ENCODE measurements around the gene VARS2.
"Not testable (repeated sequence)": the region's sequence is repeated elsewhere in the genome, so short reads cannot be mapped to it uniquely, and the experiment has no call there.

Gene VARS2

DNA sequence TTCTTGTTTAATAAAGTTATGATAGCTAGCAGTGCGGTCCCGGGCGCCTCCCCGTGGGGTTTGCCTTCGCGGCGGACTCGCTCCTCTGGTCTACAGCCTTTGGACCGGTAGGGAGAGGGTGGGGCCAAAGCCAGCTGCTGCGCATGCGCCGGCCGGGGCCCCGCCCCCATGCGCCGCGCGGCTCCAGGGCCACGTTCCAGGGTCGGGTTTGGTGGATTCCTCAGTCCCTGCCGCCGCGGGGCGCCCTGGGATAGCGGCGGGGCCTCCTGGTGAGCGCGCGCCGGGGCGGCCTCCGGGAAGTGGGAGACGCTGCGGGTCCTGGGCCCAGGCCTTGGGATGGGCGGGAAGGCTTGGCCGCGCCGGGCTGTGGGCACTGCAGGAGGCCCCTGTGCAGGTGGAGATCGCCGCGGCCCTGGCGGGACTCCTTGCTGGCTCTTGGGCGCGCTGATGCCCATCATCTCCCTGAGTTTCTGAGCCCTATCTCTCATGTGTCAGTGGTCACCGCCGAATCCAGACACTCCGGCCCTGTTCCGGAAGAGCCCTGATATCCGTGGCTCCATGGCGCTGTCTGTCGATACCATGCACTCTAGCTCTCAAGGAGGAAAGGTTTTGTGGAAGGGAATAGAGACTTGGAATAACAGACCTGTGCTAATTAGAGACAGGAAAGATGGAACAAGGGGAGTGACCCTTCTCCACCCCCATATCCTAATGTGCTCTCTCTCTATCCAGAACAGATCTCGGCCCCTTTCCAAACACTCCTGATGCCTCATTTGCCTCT lies at the start of gene VARS2:
VARS2 (plus strand) TSS at position 163 of the 778 bp plus-strand sequence; CDS start at position 762, 599 bp downstream.
- DNase-seq: peak; percentile 87

DNA sequence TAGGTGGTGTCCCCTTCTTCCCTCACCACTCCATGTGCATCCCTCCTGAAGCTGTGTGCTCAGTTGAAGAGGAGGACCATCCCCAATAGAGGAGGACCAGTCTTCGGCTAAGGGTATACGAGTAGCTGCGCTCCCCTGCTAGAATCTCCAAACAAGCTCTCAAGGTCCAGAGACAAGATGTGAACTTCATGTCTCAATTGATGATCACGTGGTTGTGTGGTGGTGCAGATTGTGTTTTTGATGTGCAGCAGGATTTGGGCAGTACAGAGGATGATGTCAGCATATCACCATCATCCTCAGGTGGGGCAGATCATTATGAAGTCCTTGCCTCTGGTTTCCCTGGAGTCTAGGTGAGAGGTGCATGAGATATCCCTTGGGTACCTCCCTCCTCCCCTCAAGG lies 49.7 kb upstream of the VARS2 start:
- DNase-seq: no peak

DNA sequence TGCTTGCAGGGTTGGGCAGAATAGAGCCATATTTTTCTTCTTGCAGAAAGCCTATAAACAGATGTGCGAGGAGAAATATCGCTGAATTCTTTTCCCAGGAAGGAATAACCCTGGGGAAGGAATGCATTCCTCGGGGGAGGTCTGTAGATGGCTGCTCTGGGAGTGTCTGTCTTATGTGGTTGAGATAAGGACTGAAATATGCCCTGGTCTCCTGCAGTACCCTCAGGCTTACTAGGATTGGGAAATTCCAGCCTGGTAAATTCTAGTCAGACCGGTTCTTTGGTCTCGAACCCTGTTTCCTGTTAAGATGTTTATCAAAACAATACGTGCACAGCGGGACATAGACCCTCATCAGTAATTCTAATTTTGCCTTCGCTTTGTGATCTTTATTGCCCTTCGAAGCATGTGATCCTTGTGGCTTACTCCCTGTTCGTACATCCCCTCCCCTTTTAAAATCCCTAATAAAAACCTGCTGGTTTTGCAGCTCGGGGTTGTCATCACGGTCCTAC lies 44.7 kb upstream of the VARS2 start:
- DNase-seq: not testable (repeated sequence)

DNA sequence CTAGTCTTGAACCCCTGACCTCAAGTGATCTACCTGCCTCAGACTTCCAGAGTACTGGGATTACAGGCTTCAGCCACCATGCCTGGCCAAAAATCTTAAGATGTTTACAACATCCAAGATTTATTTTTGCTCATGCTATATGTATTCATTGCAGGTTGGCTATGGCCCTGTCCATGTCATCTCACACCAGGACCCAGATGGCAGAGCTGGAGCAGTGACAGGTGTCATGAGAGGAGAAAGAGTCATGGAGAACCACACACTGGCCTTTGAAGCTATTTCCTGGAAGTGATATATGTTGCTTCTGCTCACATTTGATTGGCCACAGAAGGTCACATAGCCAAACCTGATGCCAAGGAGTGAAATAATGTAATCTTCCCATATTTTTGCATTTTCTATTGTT lies 43.5 kb upstream of the VARS2 start:
- no peak for DNase-seq

DNA sequence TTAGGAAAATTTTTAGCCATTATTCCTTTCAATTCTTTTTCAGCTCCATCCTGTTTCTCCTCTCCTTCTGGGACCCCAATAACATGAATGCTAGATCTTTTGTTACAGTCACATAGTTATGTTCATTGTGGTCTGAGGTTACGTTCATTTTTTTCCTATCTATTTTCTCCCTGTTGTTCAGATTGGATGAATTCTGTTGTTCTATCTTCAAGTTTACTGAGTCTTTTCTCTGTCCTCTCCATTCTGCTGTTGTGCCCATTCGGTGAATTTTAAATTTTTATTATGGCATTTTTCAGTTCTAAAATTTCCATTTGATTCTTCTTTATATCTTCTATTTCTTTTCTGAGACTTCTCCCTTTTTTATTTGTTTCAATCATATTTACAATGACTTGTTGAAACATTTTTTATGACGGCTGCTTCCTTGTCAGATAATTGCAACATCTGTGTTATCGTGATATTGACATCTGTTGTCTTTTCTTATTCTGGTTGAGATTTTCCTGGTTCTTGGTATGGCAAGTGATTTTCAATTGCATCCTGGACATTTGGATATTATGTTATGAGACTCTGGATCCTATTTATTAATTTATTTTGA lies 42.4 kb upstream of the VARS2 start:
- no peak for DNase-seq

DNA sequence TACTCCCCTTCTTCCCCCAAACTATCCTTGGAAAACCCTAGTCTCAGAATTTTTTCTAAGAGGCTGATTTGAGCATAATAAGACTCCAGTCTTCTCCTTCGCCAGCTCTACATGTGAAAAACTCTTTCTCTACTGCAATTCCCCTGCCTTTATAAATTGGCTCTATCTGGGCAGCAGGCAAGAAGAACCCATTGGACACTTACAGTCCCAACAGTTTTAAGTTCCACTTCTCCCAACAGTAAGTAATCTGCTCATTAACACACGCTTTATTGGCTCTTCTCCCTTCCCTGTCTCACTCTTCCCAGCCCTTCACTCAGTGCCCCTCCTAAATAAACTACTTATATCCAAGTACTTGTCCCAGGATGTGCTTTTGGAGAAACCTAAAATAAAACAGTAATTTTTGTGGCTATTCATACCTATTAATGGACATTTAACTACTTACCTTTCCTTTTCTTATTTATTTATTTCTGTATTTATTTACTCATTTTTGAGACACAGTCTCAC lies 40.8 kb upstream of the VARS2 start:
- no peak for DNase-seq

DNA sequence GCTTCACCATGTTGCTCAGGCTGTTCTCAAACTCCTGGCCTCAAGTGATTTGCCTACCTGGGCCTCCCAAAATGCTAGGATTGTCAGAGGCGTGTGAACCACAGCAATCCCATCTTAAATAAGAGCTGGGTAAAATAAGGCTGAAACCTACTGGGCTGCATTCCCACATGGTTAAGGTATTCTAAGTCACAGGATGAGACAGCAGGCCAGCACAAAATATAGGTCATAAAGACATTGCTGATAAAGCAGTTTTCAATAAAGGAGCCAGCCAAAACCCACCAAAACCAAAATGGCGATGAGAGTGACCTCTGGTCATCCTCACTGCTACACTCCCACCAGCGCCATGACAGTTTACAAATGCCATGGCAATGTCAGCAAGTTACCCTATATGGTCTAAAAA lies 40.2 kb upstream of the VARS2 start:
- DNase-seq: not testable (repeated sequence)

DNA sequence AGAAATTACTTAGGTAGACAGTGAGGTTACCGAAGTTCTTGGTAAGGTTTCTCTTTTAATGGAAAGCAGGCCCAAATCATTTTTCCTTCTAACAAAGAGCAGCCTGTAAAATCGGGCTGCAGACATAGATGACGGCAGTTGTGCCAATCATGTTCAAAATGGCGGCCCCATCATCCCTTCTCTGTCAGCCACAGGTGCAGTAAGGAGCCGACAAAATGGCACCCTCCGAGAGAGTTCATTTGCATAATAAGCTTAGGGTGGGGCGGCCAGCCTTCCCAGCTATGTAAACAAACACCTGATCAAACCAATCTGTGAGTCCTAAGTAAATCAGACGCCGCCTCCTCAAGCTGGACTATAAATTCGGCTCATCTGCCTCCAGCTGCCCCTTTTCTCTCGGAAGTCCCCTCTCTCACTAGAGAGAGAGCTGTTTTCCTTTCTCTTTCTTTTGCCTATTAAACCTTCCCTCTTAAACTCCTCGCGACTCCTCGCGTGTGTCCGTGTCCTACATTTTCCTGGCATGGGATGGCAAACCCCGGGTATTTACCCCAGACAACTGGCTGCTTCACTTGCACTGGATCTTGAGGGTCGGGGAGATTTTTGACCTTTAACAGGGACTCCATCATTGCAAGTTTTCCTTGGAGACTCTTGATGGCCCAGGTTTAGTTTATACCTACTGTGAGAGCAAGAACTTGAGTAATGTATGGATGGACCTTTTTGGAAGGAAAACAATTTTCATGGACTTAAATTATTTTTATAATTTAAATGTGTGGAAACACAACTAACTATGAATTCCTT lies 38.6 kb upstream of the VARS2 start:
- no peak for DNase-seq

DNA sequence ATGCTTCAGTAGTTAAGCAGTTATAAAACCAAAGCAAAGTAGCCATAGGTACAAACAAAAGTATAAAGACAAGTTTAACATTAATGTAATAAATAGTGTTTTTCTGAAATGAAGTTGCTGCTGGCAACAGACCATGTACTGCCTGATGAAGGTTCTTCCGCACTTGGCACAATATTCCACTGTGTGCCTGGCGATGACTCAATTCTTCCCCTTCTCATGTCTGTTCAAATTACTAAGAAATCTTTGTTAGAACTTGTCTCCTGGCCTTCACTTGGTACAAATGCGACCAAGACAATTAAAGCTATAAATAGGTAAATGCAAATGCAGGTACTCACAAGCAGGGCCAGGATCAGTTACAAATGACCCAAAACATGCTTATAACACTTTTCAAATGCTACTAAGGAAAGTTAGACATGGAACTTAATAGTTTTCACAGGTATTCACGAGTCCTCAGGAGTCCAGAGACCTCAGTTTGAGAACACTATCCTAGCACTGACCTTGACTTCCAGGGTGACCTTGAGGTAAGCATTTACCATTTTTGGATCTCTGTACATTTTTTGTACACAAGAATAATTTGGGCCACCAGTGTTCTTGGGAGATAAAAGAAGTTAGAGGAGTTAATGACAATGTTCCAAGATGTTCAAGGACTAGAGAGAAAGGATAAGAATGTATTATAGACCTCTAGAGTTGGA lies 37.9 kb upstream of the VARS2 start:
- DNase-seq: no peak

DNA sequence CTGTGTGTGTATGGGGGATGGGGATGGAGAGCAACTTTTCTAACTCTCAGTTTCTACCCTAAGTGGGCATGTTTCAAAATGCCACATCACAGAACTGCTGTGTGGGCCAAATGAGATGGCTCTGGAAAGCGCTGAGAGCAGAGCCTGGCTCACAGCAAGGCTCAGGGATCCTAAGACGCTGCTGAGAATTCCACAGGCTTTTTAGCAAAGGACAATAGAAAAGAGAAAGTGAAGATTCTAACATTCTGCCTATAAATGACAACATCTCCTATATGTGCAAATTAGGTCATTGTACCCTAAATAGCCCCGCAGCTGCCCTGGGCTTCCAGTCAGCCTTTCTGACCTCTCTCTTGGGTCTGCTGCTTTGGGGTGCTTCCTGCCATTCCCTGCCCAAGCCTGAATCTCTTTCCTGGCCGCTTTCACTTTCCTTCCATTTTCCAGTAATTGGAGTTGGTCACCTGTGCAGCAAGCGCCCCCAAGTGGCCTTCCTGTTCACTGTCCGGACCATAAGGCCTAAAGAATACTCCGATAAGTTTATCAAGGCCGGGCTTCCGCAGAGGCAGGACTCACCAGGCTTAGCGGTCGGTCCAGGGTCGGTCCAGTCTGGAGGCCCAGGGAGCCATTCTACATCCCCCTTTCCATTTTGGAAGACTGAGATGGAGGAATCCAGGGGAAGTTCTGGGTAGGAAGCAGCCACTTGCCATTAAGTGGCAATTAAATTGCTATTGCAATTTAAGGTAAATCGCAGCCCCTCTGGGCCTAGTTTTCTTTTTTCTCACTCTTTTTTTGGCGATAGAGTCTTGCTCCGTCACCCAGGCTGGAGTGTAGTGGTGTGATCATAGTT lies 36.4 kb upstream of the VARS2 start:
- DNase-seq: peak; percentile 76

DNA sequence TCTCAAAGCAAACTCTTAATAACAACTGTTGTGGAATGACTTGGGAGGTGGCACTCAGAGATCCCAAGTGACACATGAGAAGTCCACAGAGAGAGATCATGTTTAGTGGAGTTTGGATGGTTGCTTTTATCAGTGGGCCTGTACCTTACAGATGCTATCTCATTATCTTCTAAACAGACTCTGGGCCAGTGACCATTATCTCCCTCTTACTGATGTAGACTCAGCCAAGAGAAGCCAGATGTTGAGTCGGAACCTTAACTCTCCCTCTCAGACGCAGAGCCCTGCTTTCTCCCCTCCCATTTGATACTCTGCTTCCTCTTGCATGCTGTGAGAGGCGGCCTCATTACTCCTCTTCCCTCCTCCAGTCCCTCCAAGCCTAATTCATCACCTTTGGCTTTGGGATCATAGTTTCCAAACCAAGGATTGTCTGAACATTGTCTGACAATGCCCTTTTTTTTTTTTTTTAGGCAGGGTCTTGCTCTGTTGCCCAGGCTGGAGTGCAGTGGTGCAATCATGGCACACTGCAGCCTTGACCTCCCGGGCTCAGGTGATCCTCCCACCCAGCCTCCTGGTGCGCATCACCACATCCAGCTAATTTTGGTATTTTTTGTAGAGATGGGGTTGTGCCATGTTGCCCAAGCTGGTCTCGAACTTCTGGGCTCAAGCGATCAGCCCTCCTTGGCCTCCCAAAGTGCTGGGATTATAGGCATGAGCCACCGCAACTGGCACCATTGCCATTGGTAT lies 34.2 kb upstream of the VARS2 start:
- DNase-seq: no peak

DNA sequence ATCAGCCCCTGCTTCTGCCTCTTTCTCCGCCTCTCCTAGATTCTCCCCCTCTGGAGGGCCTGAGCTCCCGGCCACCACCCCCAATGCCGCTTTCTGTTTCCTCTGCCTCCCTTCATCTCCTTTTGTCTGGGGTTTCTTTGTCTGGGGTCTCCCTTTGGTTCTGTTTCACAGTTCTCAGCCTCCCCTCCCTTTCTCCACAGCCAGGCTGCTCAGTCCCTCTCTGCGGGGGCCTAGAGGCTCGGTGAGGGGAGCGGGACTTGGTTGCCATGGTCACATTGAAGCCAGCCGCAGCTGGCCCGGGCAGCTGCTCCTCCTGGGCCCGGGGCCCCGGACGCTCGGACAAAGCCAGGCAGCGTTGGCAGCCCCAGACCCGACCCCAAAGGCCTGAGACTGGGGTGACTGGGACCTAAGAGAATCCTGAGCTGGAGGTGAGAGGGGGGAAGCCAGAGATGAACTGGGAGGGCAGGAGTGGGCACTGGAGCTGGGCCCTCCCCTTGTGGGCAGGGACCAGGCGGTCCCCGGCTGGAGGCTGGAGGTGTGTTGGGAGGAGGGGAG lies 33.3 kb upstream of the VARS2 start:
- no peak for DNase-seq

DNA sequence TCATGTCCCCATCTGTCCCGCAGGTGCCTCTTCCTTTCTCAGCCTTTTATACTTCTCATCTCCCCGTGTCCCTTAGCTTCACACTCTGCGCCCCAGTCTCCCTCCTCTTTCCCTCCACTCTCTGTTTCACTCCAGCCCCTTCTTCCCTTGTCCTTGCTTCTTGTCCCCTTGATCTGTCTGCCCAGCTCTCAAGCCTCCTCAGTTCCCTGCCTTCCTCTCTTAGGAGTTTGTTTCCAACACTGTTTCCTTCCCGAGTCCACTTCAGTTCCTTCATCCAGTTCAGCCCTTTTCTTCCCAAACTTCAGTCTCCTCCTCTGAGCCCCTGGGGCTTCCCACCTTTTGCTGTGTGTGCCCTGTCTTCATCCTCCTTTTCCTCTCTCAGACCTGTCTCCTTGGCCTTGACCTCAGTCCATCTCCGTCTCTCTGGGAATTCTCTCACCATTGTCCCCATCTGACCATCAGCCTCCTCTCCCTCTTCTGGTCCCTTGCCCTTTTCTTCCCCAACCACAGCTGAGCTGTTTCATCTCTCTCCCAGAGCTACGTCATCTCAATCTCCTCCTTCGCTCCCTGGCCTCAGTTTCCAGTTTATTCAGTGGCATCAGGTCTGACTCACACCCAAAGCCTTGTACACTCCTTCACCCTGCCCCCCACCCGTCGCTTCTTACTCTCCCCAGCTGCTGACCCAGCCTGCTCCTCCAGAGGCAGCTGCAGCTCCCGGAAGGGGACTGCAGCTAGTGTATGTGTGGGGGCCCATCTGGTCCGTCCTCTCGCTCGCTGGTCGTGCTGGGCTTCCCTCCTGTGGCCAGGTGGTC lies 32.4 kb upstream of the VARS2 start:
- DNase-seq: no peak

DNA sequence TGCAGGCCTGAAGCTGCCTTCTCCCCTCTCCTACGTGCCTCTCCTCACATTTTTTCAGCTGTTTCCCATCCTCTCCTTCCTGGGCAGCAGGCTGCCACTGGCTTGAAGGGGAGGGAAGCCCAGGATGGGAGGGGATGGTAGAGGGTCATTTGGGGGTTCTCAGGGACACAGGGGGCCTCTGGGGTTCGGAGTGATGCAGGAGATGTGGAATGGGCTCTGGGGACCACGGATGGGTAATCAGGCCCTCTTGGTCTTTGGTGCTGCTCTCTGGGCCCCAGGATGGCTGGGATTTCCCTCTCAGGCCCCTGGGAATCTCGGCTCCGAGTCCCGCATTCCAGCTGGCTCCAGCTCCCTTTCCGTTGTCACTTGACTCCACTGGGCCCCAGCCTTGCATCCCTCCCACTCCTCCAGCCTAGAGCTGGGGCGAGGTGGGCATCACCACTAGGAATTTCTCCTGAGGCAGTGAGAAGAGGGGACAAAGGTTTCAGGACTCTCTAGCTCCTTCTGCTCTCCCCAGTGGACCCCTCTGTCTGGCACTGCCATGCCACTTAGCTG lies 31.8 kb upstream of the VARS2 start:
- DNase-seq: no peak

DNA sequence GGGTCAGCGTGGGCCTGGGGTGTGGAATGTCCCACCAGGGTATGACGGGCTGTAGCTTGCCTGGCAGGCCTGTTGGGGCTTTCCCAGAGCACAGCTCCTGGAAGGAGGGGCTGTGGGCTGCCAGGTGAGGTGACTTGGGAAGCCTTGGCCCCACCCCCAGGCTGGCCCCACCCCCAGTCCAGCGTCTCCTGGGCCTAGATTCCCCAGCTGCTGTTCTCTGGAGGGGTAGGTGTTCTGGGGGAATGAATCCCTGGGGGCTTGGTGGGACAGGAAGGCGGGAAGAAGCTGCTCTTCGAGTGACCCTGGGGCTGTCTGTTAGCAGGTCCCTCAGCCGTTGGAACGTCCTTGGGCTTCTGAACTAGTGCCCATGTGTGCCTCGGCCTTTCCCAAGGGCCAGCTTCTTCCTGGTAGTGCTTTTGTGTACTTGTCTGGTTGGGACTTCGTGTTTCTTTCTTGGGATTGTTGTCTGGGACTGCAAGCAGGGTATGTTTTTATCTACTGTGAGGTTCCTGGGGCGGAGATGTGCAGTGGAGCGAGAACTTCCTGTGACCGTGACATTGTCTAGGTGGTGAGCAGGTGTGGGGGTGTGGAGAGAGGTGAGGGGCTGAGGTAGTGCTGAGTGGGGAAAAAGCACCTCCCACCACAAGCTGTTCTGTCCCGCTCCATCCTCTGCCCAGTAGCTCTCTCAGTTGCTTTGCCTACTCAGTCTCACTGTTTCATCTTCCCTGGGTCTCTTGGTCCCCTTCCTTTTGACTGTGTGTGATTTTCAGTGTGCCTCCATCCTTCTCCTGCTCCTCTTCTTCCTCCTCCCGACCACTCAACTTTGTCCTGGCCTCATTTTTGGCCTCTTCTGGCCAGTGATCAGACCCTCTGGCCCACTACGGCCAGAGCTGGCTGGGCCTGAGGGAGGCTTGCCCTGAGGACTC lies 31.0 kb upstream of the VARS2 start:
- no peak for DNase-seq

DNA sequence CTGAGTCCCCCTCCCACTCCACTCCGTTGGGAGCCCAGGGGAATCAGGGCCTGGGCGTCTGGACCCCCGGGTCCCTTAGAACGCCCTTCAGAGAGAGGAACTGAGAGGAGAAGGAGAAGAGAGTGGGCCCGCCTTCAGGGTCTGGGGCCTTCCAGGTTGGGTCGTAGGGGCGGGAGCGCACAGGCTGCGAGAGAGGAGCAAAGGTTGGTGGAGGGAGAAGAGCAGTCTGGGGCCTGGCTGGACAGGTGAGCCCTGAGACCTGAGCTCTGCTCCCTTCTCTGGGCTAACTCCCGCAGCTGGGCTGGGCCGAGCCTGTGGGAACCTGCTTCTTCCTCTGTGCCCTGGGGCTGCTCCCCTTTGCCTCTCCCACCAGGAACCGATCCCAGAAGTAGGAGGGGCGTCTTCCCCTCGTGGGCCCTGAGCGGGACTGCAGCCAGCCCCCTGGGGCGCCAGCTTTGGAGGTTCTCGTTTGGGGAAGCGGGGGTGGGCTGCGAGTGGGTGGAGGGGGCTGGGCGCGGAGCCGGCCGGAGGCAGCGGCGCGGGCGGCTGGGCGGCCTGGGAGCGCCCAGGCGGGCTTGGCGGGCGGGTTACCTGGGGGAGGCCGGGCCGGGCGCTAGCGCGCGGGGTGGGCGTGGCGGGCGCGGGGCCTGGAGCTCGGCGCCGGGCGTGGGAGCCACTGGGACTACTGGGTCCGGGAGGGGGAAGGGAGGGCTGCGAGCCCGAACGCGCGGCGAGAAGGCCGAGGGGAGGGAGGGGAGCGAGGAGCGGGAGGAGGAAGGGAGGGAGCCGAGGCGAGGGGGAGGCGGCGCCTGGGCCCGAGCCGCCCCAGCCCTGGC lies 30.1 kb upstream of the VARS2 start, which contains the start of gene DDR1:
DDR1 (plus strand) TSS at position 835 of the 836 bp plus-strand sequence. CDS start 4,211 bp downstream, outside the sequence.
- peak; percentile 66 for DNase-seq

All from NCI-H1105 (cell line).